Activated T-helper 1 cell treated with anti-CD3 and anti-CD28 coated beads, Interleukin-12 subunit alpha, Interleukin-12 subunit beta, Interleukin-2, Interleukin-4 antibody, amounts not matched to agents 30 ng/mL and 10 ng/mL and 1 ng/mL, durations not matched to agents 14 hours and 24 hours and 36 hours (primary cell): Measurements from ENCODE around the gene PHF20. TPM values are rescaled to one million over a fixed set of nuclear protein-coding genes. Genes with fewer than 3 reads are reported as not detected.
A peak's percentile ranks its signal among the peaks of the same experiment; 100 is the strongest.
"Not testable (repeated sequence)": the region's sequence is repeated elsewhere in the genome, so short reads cannot be mapped to it uniquely, and the experiment has no call there.

ENCODE experiments used
- DNase-seq: peaks from one replicate; pipeline ENCODE4 v3.0.0; 2021; ENCODE audit warnings: low spot score
- H3K27ac Mint-ChIP-seq: one replicate; pipeline ENCODE4 v1.8.0; 2021; ENCODE audit warnings: mild to moderate bottlenecking, mixed read lengths
- H3K27me3 Mint-ChIP-seq: one replicate; pipeline ENCODE4 v1.8.0; 2022; ENCODE audit warnings: mild to moderate bottlenecking, moderate library complexity, mixed read lengths; ENCODE audit not compliant: insufficient read depth
- H3K36me3 Mint-ChIP-seq: one replicate; pipeline ENCODE4 v1.8.0; 2021; ENCODE audit warnings: low read depth, mixed read lengths
- H3K4me1 Mint-ChIP-seq: one replicate; pipeline ENCODE4 v1.8.0; 2021; ENCODE audit warnings: low read depth, mixed read lengths
- H3K4me3 Mint-ChIP-seq: one replicate; pipeline ENCODE4 v1.8.0; 2021; ENCODE audit warnings: mild to moderate bottlenecking, moderate library complexity, mixed read lengths
- H3K9me3 Mint-ChIP-seq: one replicate; pipeline ENCODE4 v1.8.0; 2021; ENCODE audit warnings: mixed read lengths
- intact Hi-C: fragments of 100-400 bp; cut with micrococcal nuclease; formaldehyde crosslinking; loops from one replicate; pipeline ENCODE4 v1.15.1; 2024
- total RNA-seq: library from RNA; stranded (reverse); gene quantifications from 2 replicates; pipeline ENCODE4 v1.2.3, GENCODE V29; 2022

The PHF20 gene
- total RNA-seq, 1 donor from 2014 or later: 50.5 TPM

GRCh38 chr20:35891375-35891774 is 119.6 kb downstream of the PHF20 start:
- Mint-ChIP-seq H3K4me1 (peaks cover 11% of the 10 kb centered on the region), H3K4me3 (no peak overlapping the region), H3K27me3 (no peaks in the 10 kb centered on the region), H3K36me3 (peaks cover 8% of the 10 kb centered on the region), H3K9me3 (no peaks in the 10 kb centered on the region), H3K27ac (no peak overlapping the region)
- DNase-seq: no peak
- intact Hi-C loops: no loop called here

DNA sequence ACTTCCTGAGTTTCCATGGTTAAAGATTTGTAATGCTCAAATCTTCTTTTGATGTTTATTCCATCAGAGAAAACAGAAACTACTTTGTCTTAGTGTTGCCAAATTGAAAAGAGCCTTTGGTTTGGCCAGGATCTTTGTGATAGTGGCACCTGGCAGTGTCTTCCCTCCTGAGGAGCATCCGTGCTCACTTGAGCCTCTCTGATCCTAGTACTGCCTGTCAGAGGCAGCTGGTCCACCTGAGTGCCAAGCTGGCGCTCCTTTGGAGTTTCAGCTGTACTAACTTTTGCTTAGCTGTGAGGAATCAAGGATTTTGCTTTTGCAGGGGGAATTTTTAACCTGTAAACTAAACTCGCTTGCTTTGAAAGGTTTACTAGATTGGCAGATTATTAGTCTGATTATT is 121.1 kb downstream of the PHF20 start:
- Mint-ChIP-seq H3K27me3 (no peaks in the 10 kb centered on the region), H3K36me3 (peaks cover 4% of the 10 kb centered on the region), H3K4me3 (no peak overlapping the region), H3K27ac (no peak overlapping the region), H3K4me1 (peaks cover 11% of the 10 kb centered on the region), H3K9me3 (no peaks in the 10 kb centered on the region)
- intact Hi-C loops: no loop called here
- no peak for DNase-seq

- peaks cover 4% of the 10 kb centered on the region for H3K36me3 Mint-ChIP-seq
- H3K4me3 Mint-ChIP-seq: no peak overlapping the region
- H3K27me3 Mint-ChIP-seq: no peaks in the 10 kb centered on the region
- DNase-seq: no peak
- intact Hi-C loops: no loop called here
- H3K9me3 Mint-ChIP-seq: no peaks in the 10 kb centered on the region
- peaks cover 11% of the 10 kb centered on the region for H3K4me1 Mint-ChIP-seq
- H3K27ac Mint-ChIP-seq: no peak overlapping the region
These were observed 122.1 kb downstream of the PHF20 start for GRCh38 chr20:35893942-35894341.

DNA sequence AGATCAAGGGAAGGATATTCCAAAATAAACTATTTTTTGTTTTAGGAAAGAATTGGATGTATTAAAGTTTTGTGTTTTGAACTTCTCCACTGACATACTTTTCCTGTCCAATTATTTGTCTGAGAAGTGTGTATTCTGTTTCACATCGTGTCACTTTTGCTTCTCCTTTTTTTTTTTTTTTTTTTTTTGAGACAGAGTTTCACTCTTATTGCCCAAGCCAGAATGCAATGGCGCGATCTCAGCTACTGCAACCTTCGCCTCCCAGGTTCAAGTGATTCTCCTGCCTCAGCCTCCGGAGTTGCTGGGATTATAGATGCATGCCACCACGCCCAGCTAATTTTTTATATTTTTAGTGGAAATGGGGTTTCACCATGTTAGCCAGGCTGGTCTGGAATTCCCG is 123.7 kb downstream of the PHF20 start:
- H3K4me1 Mint-ChIP-seq: peaks cover 11% of the 10 kb centered on the region
- H3K9me3 Mint-ChIP-seq, H3K4me3 Mint-ChIP-seq, H3K27me3 Mint-ChIP-seq, intact Hi-C loops, H3K36me3 Mint-ChIP-seq, H3K27ac Mint-ChIP-seq, DNase-seq: not testable (repeated sequence)

GRCh38 chr20:35899064-35899463 is 127.2 kb downstream of the PHF20 start:
- peaks cover 13% of the 10 kb centered on the region for H3K36me3 Mint-ChIP-seq
- no peaks in the 10 kb centered on the region for H3K9me3 Mint-ChIP-seq
- intact Hi-C loops: no loop called here
- no peak overlapping the region for H3K27ac Mint-ChIP-seq
- H3K4me3 Mint-ChIP-seq: no peak overlapping the region
- no peak for DNase-seq
- no peaks in the 10 kb centered on the region for H3K27me3 Mint-ChIP-seq
- peaks cover 5% of the 10 kb centered on the region for H3K4me1 Mint-ChIP-seq

DNA sequence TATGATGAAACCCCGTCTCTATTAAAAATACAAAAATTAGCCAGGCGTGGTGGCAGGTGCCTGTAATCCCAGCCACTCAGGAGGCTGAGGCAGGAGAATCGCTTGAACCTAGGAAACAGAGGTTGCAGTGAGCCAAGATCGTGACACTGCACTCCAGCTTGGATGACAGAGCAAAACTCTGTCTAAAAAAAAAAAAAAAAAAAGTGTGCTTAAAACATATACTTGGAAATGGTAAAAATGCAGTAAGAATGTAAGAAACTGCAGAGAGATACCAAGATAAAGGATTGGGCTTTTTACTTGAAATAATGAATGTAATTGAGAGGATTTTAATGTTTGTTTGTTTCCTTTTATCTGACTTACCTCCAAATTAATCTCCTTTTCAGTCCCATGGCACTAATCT is 129.4 kb downstream of the PHF20 start:
- H3K27me3 Mint-ChIP-seq, DNase-seq, H3K4me1 Mint-ChIP-seq, H3K4me3 Mint-ChIP-seq, H3K9me3 Mint-ChIP-seq, intact Hi-C loops, H3K27ac Mint-ChIP-seq: not testable (repeated sequence)
- H3K36me3 Mint-ChIP-seq: peaks cover 16% of the 10 kb centered on the region

DNA sequence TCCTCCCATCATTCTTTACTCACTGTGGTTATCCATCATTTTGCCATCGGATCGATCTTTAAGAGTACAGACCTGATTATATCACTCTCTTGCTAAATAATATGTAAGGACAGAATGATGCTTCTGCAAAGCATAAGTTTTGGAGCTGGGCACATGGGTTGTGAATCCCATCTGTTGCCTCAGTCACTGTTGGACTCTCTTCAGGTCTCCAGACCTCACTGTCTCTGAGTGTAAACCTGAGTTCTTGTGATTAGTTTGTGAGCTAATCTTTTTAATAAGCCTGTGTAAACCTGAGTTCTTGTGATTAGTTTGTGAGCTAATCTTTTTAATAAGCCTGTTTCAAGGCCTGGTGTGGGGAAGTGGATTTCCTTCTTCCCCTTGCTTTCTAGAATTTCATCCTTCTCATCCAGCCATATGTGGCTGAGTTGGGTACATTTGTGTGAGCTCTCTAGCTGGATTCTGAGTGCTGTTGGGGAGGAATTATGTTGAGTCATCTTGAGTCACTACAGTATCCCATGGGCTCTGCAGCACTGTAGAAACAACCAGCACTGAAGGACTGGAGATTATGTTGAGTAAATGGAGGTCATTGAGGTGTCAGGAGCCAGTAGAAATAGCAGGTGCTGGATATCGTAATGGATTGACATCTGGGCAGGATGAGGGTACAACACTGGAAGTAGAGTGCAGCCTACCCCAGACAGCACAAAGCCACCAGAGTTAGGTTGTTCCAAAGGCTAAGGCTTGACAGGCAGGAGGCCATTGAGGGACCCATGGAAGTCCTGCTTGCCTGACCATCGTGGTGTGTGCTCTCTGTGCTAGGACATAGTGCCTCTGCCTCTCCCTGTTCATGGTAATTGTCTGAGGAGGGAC is 130.1 kb downstream of the PHF20 start:
- no peak for DNase-seq
- no peak overlapping the region for H3K4me3 Mint-ChIP-seq
- H3K27ac Mint-ChIP-seq: no peak overlapping the region
- H3K27me3 Mint-ChIP-seq: no peaks in the 10 kb centered on the region
- no peaks in the 10 kb centered on the region for H3K4me1 Mint-ChIP-seq
- H3K9me3 Mint-ChIP-seq: no peaks in the 10 kb centered on the region
- peaks cover 20% of the 10 kb centered on the region for H3K36me3 Mint-ChIP-seq
- intact Hi-C loops: no loop called here

DNA sequence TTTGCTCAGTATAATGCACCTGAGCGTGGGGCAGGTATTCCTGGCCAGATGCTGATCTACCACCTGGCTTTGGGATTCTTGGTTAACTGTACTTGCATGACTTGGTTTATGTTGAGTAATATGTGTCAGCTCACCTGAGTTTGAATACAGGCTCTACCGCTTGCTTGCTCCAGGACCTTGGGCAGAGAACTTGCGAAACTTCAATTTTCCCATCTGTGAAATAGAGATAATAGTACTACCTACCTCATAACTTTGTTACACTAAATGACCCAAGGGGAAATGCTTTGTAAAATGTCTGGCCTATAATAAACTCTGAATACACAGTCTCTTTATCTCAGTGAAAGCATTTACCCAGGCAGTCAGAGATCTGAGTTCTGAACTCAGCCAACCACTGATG is 130.7 kb downstream of the PHF20 start:
- Mint-ChIP-seq H3K27ac (no peak overlapping the region), H3K27me3 (no peaks in the 10 kb centered on the region), H3K9me3 (no peaks in the 10 kb centered on the region), H3K36me3 (peaks cover 21% of the 10 kb centered on the region), H3K4me3 (no peak overlapping the region), H3K4me1 (no peaks in the 10 kb centered on the region)
- no peak for DNase-seq
- intact Hi-C loops: no loop called here

- peaks cover 7% of the 10 kb centered on the region for H3K4me1 Mint-ChIP-seq
- peaks cover 26% of the 10 kb centered on the region for H3K36me3 Mint-ChIP-seq
- no peak overlapping the region for H3K4me3 Mint-ChIP-seq
- intact Hi-C loops: no loop called here
- H3K27me3 Mint-ChIP-seq: no peaks in the 10 kb centered on the region
- H3K27ac Mint-ChIP-seq: no peak overlapping the region
- DNase-seq: no peak
- no peaks in the 10 kb centered on the region for H3K9me3 Mint-ChIP-seq
These were observed 132.0 kb downstream of the PHF20 start for GRCh38 chr20:35903843-35904242.

GRCh38 chr20:35904982-35905663 is 133.3 kb downstream of the PHF20 start:
- H3K27ac Mint-ChIP-seq: peak overlapping the region; percentile 29
- H3K4me1 Mint-ChIP-seq: peaks cover 17% of the 10 kb centered on the region
- intact Hi-C loops: no loop called here
- no peak for DNase-seq
- H3K36me3 Mint-ChIP-seq: peaks cover 29% of the 10 kb centered on the region
- H3K27me3 Mint-ChIP-seq: no peaks in the 10 kb centered on the region
- no peak overlapping the region for H3K4me3 Mint-ChIP-seq
- no peaks in the 10 kb centered on the region for H3K9me3 Mint-ChIP-seq

- H3K4me1 Mint-ChIP-seq: peaks cover 17% of the 10 kb centered on the region
- H3K27me3 Mint-ChIP-seq: no peaks in the 10 kb centered on the region
- no peak overlapping the region for H3K4me3 Mint-ChIP-seq
- no peak for DNase-seq
- no peaks in the 10 kb centered on the region for H3K9me3 Mint-ChIP-seq
- intact Hi-C loops: no loop called here
- peaks cover 29% of the 10 kb centered on the region for H3K36me3 Mint-ChIP-seq
- no peak overlapping the region for H3K27ac Mint-ChIP-seq
These were observed 135.3 kb downstream of the PHF20 start for GRCh38 chr20:35907017-35907701.

DNA sequence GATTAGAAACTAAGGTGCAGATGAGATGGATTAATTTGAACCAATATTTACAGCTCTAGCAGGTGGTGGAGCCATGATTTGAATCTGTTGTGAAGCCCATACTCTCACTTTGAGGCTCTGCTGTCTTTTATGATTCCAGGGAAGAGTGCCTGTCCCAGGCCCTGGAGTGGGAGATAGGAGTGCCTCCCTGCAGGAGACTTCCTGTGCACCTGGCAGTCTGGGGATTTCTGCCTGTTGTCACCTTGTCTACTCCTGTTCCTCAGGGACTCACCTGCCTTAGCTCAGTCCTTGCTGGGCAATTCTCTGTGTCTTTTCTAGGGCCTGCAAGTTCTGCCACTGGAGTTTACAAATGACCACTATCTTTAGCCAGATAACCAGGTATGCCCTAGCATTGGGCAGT is 136.2 kb downstream of the PHF20 start:
- no peak for DNase-seq
- intact Hi-C loops: no loop called here
- H3K36me3 Mint-ChIP-seq: peaks cover 26% of the 10 kb centered on the region
- H3K4me1 Mint-ChIP-seq: peaks cover 17% of the 10 kb centered on the region
- H3K27me3 Mint-ChIP-seq: no peaks in the 10 kb centered on the region
- H3K4me3 Mint-ChIP-seq: no peak overlapping the region
- H3K27ac Mint-ChIP-seq: no peak overlapping the region
- H3K9me3 Mint-ChIP-seq: no peaks in the 10 kb centered on the region

- intact Hi-C loops: no loop called here
- DNase-seq: no peak
- no peaks in the 10 kb centered on the region for H3K27me3 Mint-ChIP-seq
These were observed 137.4 kb downstream of the PHF20 start for GRCh38 chr20:35909176-35909575.

More at GRCh38 chr20:35909176-35909575, 137.4 kb downstream of the PHF20 start:
- no peaks in the 10 kb centered on the region for H3K9me3 Mint-ChIP-seq
- peaks cover 33% of the 10 kb centered on the region for H3K36me3 Mint-ChIP-seq
- no peak overlapping the region for H3K4me3 Mint-ChIP-seq
- no peak overlapping the region for H3K27ac Mint-ChIP-seq
- peaks cover 23% of the 10 kb centered on the region for H3K4me1 Mint-ChIP-seq
